HG03354 (cell line): ENCODE results near the gene SPN.
"Not testable (repeated sequence)": the region's sequence is repeated elsewhere in the genome, so short reads cannot be mapped to it uniquely, and the experiment has no call there.

Experiments
- ATAC-seq: cut with Tn5 transposase; IDR thresholded peaks from one replicate; pipeline ENCODE4 v1.9.1; 2021; ENCODE audit warnings: mild to moderate bottlenecking; ENCODE audit not compliant: unreplicated experiment, poor library complexity, severe bottlenecking

SPN gene

GRCh38 chr16:29698484-29699323, 35.7 kb downstream of the SPN start:
- ATAC-seq = no peak

- no peak for ATAC-seq
These were observed 36.5 kb downstream of the SPN start for GRCh38 chr16:29699324-29700219.

- ATAC-seq = no peak
These were observed 37.4 kb downstream of the SPN start for GRCh38 chr16:29700253-29700987.

GRCh38 chr16:29701214-29701555, 38.1 kb downstream of the SPN start:
- no peak for ATAC-seq

GRCh38 chr16:29702269-29702668, 39.2 kb downstream of the SPN start:
- ATAC-seq = peak; percentile 50

- no peak for ATAC-seq
These were observed 42.0 kb downstream of the SPN start for GRCh38 chr16:29705030-29705429.

- ATAC-seq = not testable (repeated sequence)
These were observed 44.1 kb downstream of the SPN start for GRCh38 chr16:29707160-29707559.

GRCh38 chr16:29708917-29709600, 46.0 kb downstream of the SPN start:
- no peak for ATAC-seq

GRCh38 chr16:29709657-29710056, 46.6 kb downstream of the SPN start:
- not testable (repeated sequence) for ATAC-seq

- ATAC-seq = no peak
These were observed 47.5 kb downstream of the SPN start for GRCh38 chr16:29710227-29711219.

- no peak for ATAC-seq
These were observed 49.8 kb downstream of the SPN start for GRCh38 chr16:29712809-29713208.

GRCh38 chr16:29714396-29714795, 51.3 kb downstream of the SPN start:
- ATAC-seq = no peak

- ATAC-seq = no peak
These were observed 51.9 kb downstream of the SPN start for GRCh38 chr16:29714972-29715371.

- ATAC-seq = no peak
These were observed 54.1 kb downstream of the SPN start for GRCh38 chr16:29717113-29717512.

GRCh38 chr16:29719063-29719462, 56.0 kb downstream of the SPN start:
- no peak for ATAC-seq
